HEK293T (cell line): ENCODE results near the gene GRID1.

Experiments
- CTCF ChIA-PET: fragments of 350-600 bp; formaldehyde crosslinking; extraction: SDS; loops from one replicate; lab custom pipeline; 2021; ENCODE audit warnings: antibody characterized with exemption, inconsistent platforms; lab: Yijun Ruan, JAX
- POLR2A ChIA-PET: fragments of 350-600 bp; formaldehyde crosslinking; extraction: SDS; loops from one replicate; lab custom pipeline; 2020; ENCODE audit warnings: antibody characterized with exemption, inconsistent platforms; lab: Yijun Ruan, JAX
- DNase-seq: peaks from one replicate; pipeline ENCODE4 v3.0.0; 2012; ENCODE audit warnings: mixed read lengths; ENCODE audit errors: extremely low spot score
- ARNT ChIP-seq: fragments of 450-650 bp; IDR thresholded peaks from 2 replicates; pipeline ENCODE4 v1.6.1; 2017; ENCODE audit warnings: mild to moderate bottlenecking
- BHLHE40 ChIP-seq: fragments of 450-650 bp; IDR thresholded peaks from 2 replicates; pipeline ENCODE4 v1.6.1; 2016; ENCODE audit warnings: mild to moderate bottlenecking, moderate library complexity, borderline replicate concordance
- CTBP1 ChIP-seq: fragments of 450-650 bp; IDR thresholded peaks from 2 replicates; pipeline ENCODE4 v1.6.1; 2016; ENCODE audit warnings: borderline replicate concordance
- ELF4 ChIP-seq: fragments of 450-650 bp; IDR thresholded peaks from 2 replicates; pipeline ENCODE4 v1.6.1; 2017; ENCODE audit warnings: antibody characterized with exemption
- FOXA1 ChIP-seq: fragments of 450-650 bp; IDR thresholded peaks from 2 replicates; pipeline ENCODE4 v1.6.1; 2016; ENCODE audit warnings: mild to moderate bottlenecking
- FOXK2 ChIP-seq: fragments of 450-650 bp; IDR thresholded peaks from 2 replicates; pipeline ENCODE4 v1.6.1; 2016; ENCODE audit warnings: mild to moderate bottlenecking
- FOXM1 ChIP-seq: fragments of 450-650 bp; IDR thresholded peaks from 2 replicates; pipeline ENCODE4 v1.6.1; 2017; ENCODE audit warnings: mild to moderate bottlenecking, borderline replicate concordance
- HDGF ChIP-seq: fragments of 450-650 bp; IDR thresholded peaks from 2 replicates; pipeline ENCODE4 v1.6.1; 2017; ENCODE audit warnings: antibody characterized with exemption, borderline replicate concordance
- L3MBTL2 ChIP-seq: fragments of 450-650 bp; conservative IDR thresholded peaks from 2 replicates; pipeline ENCODE4 v1.6.1; 2016; ENCODE audit warnings: mild to moderate bottlenecking
- LEF1 ChIP-seq: fragments of 450-650 bp; IDR thresholded peaks from 2 replicates; pipeline ENCODE4 v1.6.1; 2017; ENCODE audit warnings: mild to moderate bottlenecking, borderline replicate concordance
- NFRKB ChIP-seq: fragments of 450-650 bp; IDR thresholded peaks from 2 replicates; pipeline ENCODE4 v1.6.1; 2016; ENCODE audit warnings: mild to moderate bottlenecking, moderate library complexity
- SP1 ChIP-seq: fragments of 450-650 bp; IDR thresholded peaks from 2 replicates; pipeline ENCODE4 v1.6.1; 2017
- SUZ12 ChIP-seq: fragments of 450-650 bp; IDR thresholded peaks from 2 replicates; pipeline ENCODE4 v1.6.1; 2016; ENCODE audit warnings: mild to moderate bottlenecking
- TARDBP ChIP-seq: fragments of 450-650 bp; IDR thresholded peaks from 2 replicates; pipeline ENCODE4 v1.6.1; 2016
- ZNF384 ChIP-seq: fragments of 450-650 bp; IDR thresholded peaks from 2 replicates; pipeline ENCODE4 v1.6.1; 2016
- TF ChIP-seq, protein P1 (sequence below): fragments of 450-650 bp; IDR thresholded peaks from 2 replicates; pipeline ENCODE4 v1.6.1; 2016

Gene GRID1

DNA sequence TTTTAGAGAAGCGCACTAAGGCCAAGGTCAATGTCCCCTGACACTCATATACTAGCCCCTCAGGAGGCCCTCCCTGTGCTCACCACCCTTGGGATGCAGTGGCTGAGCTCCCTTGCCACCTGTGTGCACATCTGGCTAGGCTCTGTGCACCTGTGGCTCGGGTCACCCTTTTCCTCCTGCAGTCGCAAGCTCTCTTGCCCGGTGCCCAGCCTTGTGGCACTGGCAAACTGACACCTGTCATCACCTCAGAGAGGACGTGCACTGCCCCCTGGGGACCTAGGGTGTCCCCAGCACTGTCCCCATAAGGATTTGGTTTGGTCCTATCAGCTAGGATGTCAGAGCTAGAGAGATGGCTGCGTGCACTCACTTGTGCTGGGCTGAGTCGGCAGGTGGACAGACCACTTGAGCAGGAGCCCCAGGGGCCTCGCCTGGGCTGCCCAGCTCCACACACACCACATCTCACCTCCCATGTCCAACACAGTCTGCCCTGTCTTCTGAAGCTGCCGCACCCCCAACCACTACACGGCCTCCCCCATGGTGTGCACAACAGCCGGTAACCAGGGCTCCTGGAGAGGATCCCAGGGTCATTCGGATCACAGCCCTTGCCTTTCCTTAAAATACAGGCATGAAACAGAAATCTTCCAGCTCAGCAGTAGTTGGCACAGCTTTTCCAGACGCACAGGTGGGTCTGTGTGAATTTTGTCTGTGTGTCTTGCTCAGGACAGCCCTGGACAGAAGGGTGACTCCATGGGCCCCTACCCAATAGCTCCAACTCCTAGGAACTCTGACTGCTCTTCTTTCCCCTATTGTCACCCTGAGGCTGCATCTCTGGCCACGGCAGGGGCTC is 111.0 kb downstream of the GRID1 start:
- no peak for DNase-seq
- CTCF ChIA-PET: no interaction called here
- TF ChIP-seq, protein P1, sequence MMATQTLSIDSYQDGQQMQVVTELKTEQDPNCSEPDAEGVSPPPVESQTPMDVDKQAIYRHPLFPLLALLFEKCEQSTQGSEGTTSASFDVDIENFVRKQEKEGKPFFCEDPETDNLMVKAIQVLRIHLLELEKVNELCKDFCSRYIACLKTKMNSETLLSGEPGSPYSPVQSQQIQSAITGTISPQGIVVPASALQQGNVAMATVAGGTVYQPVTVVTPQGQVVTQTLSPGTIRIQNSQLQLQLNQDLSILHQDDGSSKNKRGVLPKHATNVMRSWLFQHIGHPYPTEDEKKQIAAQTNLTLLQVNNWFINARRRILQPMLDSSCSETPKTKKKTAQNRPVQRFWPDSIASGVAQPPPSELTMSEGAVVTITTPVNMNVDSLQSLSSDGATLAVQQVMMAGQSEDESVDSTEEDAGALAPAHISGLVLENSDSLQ: no peak
- TF ChIP-seq LEF1 (no peak), FOXA1 (no peak), SUZ12 (no peak), SP1 (no peak), ZNF384 (no peak), HDGF (no peak), TARDBP (no peak), ELF4 (no peak), FOXK2 (no peak), FOXM1 (no peak), NFRKB (no peak), BHLHE40 (no peak), CTBP1 (no peak), L3MBTL2 (no peak), ARNT (no peak)
- POLR2A ChIA-PET: no interaction called here

DNA sequence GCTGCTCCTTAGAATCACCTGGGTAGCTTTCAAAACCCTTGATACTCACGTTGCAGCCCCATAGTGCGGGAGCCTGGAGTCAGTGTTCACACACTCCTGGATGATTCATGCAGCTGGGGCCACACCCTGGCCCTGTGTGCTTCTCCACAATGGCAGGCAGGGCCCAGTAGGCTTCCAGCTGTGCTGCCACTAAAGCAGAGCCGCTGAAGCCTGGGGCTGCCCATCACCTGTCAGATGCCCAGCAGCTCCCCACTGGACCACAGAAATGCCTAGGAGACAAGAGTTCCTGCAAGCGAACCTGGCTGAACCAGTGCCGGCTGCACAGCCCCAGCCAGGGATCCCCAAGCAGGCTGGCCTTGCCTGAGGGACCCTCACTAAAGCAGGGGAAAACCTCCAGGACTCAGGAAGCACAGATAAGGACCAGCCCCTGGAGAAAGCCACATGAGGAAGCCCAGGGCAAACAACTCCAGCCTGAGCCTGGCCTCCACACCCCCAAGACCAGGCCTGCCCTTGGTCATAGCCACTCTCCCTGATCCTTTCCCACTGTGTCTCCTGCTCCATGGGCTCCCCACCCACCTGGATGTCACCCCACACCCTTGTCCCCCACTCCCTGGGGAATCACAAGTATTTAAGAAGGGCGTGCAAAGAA is 111.9 kb downstream of the GRID1 start:
- TF ChIP-seq HDGF: no peak
- no peak for TF ChIP-seq CTBP1
- TF ChIP-seq FOXK2: no peak
- TF ChIP-seq SUZ12: no peak
- TF ChIP-seq, protein P1: no peak
- TF ChIP-seq FOXM1: no peak
- TF ChIP-seq SP1: no peak
- TF ChIP-seq ZNF384: no peak
- ChIA-PET CTCF (interaction anchor here (1.0 kb wide), 1 partner anchor 94 kb away, joined by 3 read pairs; no protein-coding TSS in a partner anchor), POLR2A (no interaction called here)
- DNase-seq: no peak

DNA sequence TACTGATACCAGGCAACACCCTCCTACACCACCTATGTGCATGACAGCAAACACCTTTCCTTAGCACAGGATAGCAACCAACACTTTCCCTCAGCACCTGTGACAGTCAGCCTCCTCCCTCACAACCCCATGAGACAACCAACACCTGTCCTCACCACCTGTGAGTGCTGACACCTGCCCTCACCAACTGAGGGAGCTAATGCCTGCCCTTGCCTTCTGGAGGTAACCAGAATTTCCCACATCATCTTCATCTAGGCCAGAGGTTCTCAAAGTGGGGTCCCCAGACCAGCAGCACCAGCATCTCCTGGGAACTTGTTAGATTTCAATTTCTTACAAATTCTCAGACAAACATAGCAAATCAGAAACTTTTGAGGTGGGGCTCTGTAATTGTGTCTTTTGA is 112.5 kb downstream of the GRID1 start:
- ChIA-PET POLR2A (no interaction called here), CTCF (interaction anchor here (1.0 kb wide), 1 partner anchor 95 kb away, joined by 3 read pairs; no protein-coding TSS in a partner anchor)
- TF ChIP-seq ARNT: no peak
- no peak for TF ChIP-seq FOXM1
- no peak for TF ChIP-seq FOXA1
- no peak for TF ChIP-seq FOXK2
- no peak for TF ChIP-seq CTBP1
- no peak for TF ChIP-seq BHLHE40
- no peak for TF ChIP-seq LEF1
- TF ChIP-seq SUZ12: no peak
- TF ChIP-seq, protein P1: no peak
- no peak for TF ChIP-seq ELF4
- TF ChIP-seq NFRKB: no peak
- TF ChIP-seq ZNF384: no peak
- no peak for TF ChIP-seq SP1
- no peak for TF ChIP-seq L3MBTL2
- TF ChIP-seq HDGF: no peak
- TF ChIP-seq TARDBP: no peak
- DNase-seq: no peak

DNA sequence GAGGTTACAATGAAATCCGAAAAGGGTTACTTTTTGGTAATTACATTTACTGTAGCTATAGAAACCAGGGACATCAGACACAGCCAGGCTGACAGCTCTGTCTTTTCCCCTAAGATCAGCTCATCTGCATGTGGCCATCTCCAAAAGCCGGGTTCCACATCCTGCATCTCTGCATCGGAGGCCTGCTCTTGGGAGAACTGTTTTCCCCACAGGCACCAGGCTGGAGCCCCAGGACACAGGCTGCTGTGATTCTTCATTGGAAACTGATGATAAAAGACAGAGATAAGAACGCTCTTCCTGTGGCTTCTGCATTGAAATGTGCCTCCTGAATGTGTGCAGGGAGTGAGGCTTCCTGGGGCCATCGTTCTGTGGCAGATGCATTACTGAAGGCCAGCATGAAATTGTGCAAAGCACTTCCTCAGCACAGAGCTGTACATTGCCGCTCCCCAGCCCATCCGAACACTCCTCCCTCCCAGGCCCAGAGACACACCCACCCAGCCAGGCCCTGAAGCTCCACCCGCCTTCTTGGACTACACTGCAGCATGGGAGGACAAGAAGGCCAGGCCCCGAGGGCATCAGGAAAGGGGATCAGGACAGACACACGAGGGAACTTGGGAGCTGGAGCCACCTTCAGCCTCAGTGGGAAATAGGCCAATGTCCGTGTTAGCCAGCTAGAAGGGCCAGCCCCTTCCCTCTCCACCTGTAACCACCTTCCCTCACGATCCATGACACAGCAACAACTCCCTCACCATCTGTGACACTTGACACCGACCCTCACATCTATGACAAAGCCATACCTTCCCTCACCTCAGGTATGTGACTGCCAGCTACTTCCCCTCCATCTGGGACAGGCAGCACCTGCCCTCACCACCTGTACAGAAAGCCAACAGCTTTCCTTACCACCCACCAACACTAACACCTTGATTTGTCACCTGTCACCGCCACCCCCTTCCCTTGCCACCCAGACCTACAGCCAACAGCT is 113.2 kb downstream of the GRID1 start:
- ChIA-PET POLR2A (no interaction called here), CTCF (interaction anchor here (0.8 to 1.0 kb wide), 2 partner anchors 8 to 95 kb away, joined by 3 read pairs; no protein-coding TSS in a partner anchor)
- no peak for DNase-seq
- TF ChIP-seq FOXK2 (no peak), L3MBTL2 (no peak), LEF1 (no peak), SP1 (no peak), FOXM1 (no peak), CTBP1 (no peak), NFRKB (no peak), FOXA1 (no peak), ZNF384 (no peak), BHLHE40 (no peak), ARNT (no peak), TARDBP (no peak), HDGF (no peak), ELF4 (no peak), SUZ12 (no peak)
- TF ChIP-seq, protein P1: no peak
